Activated CD8-positive, alpha-beta memory T cell treated with anti-CD3 and anti-CD28 coated beads, Interleukin-2, amount 50 U/mL, for 24 hours (primary cell): Measurements from ENCODE around the gene TRMT1.
A peak's percentile ranks its signal among the peaks of the same experiment; 100 is the strongest.
"Not testable (repeated sequence)": the region's sequence is repeated elsewhere in the genome, so short reads cannot be mapped to it uniquely, and the experiment has no call there.

Experiments used
- DNase-seq: peaks from one replicate; pipeline ENCODE4 v3.0.0-alpha.2; 2020; ENCODE audit errors: extremely low read depth

Gene TRMT1

DNA sequence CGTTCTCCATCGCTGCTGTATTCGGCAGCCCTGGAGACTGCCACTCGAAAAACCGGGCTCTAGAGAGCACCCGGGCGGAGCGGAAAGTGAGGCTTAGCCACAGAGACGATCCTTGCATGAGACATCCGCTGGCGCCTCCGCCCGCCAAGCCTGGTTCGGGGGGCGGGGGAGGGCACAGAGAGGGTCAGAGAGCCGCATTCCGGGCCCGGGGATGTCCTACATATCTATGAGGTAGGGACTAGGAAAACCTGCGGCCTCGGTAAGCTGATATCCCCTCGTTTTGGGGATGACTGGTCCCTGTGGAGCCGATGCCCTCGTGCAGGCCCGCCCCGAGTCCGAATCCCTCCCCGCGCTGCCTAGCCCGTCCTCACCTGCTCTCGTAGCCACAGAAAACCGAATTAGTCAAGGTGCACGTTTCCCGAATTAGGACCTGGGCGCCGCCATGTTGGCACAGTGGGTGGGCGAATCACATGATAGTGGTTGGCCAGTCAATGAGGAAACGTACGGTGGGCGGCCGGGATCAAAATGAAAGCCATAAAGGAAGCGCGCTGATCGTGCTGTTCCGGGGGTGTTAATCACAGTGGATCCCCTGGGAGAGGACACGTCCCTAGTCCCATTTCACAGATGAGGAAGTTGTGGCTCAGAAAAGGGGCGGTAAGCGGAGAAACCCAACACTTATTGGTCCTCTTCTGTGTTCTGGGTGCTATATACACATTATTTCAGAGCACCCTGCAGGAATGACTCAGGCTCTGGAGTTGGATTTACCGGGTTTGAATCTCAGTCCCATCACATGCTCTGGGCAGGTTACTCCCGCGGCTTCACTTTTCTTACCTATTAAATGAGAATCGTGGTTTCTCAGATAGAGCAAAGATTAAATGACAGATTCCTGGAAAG, at the start of gene TRMT1:
TRMT1 (minus strand) TSS at position 459 of the 894 bp plus-strand sequence; CDS start at position 118, 341 bp downstream.
- peak; percentile 83 for DNase-seq

DNA sequence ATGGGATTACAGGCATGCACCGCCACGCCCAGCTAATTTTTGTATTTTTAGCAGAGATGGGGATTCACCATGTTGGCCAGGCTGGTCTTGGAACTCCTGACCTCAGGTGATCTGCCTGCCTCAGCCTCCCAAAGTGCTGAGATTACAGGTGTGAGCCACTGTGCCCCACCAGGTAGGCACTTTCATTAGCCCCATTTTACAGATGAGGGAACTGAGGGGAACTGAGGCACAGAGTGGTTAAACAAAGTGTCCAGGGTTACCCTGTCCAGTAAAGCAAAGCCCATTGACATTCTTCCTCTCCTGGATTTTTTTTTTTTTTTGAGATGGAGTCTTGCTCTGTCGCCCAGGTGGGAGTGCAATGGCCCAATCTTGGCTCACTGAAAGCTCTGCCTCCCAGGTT, 49.6 kb upstream of the TRMT1 start:
- not testable (repeated sequence) for DNase-seq

GRCh38 chr19:13165162-13165997, 48.8 kb upstream of the TRMT1 start:
- DNase-seq: no peak

DNA sequence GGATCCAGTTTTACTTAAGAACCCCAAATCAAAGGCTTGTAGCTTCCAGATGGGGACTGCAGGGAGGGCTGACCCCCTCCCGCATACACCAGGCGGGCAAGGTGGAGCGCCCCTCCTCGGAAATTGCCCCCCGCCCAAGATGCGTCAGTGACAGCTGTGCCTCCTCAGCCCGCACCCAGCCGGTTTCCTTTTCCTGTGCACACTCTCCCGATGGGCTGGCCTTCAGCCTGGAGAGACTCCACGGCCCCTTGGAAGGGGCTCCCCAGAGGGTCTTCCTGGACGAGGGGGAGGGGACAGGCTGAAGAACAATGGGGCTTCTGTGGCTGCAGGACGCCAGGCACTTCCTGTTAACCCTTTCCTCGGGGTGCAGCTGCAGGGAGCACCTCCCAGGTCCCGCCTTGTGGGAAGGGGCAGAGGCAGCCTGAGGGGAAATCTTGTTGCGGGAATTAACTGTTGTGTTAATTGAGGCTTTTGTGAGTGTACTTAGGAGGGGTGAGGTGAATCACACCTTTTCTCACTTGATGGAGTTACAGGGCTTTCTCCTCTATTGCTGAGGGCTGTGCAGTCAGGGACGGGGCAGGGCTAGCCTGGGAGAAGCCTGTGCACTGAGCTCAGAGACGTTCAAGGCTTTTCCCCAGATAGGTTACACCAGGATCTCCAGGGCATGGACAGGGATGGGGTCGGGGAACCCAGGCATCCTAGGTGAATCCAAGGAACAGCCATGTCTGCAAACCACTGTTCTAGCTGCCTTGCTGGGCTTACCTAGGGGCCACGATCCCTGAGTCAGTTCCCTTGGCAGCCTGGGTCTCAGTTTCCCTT, 48.0 kb upstream of the TRMT1 start:
- no peak for DNase-seq

DNA sequence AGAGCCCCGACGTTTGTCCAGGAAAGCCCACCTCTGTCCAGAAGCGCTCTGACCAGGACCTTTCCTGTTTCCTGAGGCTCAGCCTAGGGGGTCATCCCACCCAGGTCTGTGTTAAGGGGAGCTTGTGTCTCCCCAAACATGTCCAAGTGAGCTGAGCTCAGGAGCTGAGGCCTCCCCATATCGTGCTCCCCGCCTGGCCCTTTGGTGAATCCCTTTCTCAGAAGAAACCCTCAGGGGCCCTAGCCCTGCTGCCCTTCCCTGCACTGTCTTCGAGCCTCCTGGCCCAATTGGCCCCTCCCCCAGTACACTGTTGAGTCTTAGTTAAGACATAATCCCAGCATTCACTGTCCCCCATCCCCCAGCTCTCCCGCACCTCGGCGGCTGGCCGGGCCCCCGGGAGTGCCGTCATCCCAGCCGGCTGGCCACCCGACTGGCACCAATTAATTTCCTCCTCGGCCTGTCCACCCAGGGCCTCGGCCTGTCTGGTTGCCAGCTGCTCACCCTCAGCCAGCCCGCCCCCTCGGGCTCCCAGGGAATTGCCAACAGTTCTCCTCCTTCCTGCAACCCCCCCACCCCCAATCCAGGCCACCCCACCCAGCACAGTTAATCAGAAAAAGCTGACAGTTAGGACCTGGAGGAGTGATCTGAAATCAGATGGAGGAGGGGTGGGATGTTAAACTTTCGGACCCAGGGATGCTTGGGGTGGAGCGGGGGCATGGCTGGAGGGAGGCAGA, 47.2 kb upstream of the TRMT1 start:
- no peak for DNase-seq

GRCh38 chr19:13162724-13163608, 46.4 kb upstream of the TRMT1 start:
- peak; percentile 78 for DNase-seq

DNA sequence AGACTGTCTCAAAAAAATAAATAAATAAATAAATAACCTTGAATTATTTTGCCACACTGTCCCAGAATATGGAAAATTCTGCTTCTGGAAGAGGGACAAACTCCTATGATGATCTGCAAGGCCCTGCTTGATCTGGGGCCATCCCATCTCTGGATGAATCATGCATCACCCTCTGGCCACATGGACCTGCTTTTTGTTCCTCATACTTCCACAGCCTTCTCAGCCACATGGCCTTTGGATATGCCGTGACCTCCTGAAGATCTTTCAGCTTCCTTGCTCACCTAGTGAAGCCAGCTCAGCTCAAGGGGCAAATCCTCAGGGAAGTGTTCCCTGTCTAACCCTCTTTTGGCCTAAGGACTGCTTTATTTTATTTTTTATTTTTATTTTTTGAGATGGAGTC, 44.0 kb upstream of the TRMT1 start:
- DNase-seq: no peak

DNA sequence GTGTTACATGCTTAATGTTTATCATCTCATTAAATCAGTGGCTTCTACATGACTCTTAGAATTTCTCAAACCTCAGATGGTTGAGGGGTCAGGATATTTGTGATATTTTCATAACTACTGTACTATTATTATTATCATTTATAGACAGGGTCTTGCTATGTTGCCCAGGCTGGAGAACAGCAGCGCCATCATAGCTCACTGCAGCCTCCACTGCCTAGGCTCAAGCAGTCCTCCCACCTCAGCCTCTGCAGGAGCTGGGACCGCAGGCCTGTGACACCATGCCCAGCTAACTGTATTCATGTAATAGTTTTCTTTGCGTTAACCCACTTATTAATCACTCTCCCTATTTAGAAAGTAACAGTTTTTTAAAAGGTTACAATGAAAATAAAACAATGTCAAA, 43.2 kb upstream of the TRMT1 start:
- DNase-seq: no peak

DNA sequence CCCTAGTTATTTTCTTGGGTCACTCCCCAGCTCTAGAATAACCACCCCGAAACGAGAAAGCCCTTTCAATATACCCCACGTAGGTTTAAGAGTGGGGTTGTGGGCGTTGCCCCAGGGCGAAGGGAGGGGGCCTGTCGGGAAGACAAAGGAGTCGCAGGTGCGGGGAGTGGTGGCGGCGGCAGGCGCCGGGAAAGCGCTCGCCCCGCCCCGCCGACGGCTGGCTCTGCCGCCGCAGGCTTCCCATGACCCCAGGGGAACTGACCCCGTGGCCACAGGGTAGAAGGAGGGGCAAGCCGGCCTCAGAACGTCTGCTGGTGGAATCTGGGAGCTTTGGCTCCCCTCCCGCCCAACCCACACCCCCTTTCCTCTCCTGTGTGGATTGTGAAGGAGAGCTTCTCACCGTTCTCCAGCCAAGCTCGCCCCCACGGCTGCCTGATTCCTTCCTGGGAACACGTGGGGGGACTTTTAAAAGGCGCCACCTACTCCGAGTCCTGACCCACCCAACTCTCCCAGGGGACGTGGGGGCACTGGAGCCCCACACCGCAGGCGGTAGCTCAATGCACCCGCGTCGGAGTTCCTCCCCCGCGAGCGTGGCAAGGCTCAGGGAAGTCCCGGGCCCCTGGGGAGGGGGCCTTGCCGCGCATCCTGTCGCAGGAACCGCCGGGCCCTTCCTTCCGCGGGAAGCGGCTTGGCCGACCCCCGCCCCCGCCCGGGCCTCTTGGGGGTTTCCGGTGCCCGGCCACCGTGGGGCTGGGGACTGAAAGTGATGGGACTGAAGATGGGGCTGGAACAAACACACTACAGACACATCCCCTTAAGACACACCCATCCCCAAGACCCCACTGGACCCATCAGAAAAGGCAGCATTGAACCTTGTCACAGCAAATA, 39.2 kb upstream of the TRMT1 start:
- DNase-seq: no peak

GRCh38 chr19:13154911-13155471, 38.5 kb upstream of the TRMT1 start:
- DNase-seq: no peak

DNA sequence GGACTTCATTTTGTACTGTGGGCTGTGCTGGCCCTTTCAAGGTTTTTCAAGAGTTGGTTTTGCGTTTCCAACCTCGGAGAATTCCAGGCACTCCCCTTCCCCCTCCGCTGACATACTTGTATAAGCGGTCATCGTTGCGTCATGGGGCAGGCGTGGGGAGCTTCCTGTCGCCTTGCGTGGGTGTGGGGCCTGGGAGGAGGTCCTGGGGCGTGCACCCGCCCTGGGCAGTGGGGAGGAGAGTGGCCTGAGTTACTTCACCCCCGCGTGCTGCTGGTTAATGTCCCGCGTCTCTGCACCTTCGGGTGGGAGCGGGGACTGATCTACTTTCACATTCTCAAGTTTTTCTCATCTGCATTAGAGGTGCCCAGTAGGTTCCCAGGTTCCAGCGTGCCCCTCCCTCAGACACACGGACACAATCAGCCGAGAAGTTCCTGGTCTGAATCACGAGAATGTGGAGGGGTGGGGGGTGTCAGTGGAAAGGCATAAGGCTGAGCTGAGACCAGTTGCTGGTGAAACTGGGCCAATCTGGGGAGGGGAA, 37.8 kb upstream of the TRMT1 start:
- DNase-seq: no peak

- no peak for DNase-seq
These were observed 37.2 kb upstream of the TRMT1 start for GRCh38 chr19:13153569-13154240.

GRCh38 chr19:13152974-13153568, 36.5 kb upstream of the TRMT1 start:
- DNase-seq: peak; percentile 93

DNA sequence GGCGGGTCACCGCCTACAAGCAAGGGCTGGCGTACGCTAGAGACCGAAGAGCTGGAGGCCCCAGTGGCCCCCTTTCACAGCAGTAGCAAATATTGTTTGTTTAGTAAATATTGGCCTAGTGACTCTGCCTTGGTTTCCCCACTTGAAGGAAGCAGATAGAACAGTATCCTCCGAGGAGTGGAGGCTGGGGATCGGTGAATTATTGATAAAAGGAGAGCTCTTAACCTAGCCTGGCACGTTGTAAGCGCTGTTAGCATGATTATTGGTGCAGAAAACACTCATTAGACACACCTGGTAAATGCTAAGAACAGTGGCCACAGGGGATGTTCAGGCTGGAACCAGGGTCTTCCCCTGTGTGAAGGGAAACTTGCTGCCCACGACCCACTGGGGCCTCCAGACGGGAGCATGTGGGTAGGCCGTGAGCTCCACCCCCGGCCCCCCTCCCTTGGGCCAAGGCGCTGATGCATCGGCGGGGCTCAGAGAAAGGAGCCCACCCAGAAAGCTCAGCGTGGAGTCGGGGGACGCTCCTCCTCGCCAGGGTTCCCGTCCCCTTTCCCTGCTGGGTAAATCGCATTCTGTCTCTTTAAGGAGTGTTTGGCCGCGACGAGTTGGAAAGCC, 35.9 kb upstream of the TRMT1 start:
- no peak for DNase-seq

GRCh38 chr19:13151605-13152355, 35.2 kb upstream of the TRMT1 start:
- peak; percentile 87 for DNase-seq

DNA sequence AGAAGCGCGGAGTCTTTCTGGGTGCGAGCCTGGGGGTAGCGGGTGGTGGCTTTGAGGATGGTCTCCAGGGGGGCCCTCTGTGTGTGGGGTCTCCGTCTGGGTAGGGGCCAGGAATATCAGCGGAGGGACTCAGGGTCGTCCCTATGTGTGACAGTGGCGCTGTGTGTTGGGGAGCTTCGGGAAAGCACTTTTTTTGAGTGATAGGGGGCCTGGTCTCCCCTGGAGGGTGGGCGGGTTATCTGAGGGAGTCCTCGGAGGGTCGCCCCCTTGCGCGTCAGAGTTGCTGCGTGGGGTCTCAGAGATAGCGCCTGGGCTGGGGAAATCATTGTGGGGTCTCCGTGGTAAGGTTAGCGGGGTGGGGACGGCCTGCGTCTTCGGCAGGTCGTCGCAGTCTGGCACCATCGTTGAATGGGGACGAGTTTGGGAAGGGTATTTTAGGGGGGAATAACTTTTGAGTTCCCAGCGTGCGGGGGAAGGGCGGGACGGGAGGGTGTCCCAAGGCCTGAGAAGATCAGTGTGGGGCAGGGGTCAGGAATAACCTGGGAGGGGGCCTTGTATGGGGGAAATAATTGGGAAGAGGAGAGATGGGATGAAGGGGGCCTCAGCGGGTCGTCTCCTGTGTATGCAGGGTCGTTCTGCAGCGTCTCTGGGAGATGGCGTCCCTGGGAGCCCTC, 34.5 kb upstream of the TRMT1 start:
- DNase-seq: no peak
